HG02973 (cell line): ENCODE data around the gene HECW1.
"Not testable (repeated sequence)": the region's sequence is repeated elsewhere in the genome, so short reads cannot be mapped to it uniquely, and the experiment has no call there.

Experiments
- ATAC-seq: cut with Tn5 transposase; IDR thresholded peaks from one replicate; pipeline ENCODE4 v1.9.1; 2021; ENCODE audit warnings: moderate library complexity; ENCODE audit not compliant: unreplicated experiment

HECW1 gene

GRCh38 chr7:43302773-43303460 is 190.5 kb downstream of the HECW1 start:
- no peak for ATAC-seq

GRCh38 chr7:43303740-43304241 is 191.3 kb downstream of the HECW1 start:
- ATAC-seq, result no peak

- no peak for ATAC-seq
Observed at GRCh38 chr7:43306404-43306803, 194.0 kb downstream of the HECW1 start.

GRCh38 chr7:43307522-43307921 is 195.1 kb downstream of the HECW1 start:
- ATAC-seq, result no peak

- ATAC-seq, result no peak
Observed at GRCh38 chr7:43308913-43309705, 196.7 kb downstream of the HECW1 start.

- ATAC-seq, result no peak
Observed at GRCh38 chr7:43309706-43310022, 197.2 kb downstream of the HECW1 start.

- ATAC-seq, result no peak
Observed at GRCh38 chr7:43311052-43311451, 198.6 kb downstream of the HECW1 start.

GRCh38 chr7:43311694-43312093 is 199.2 kb downstream of the HECW1 start:
- ATAC-seq, result no peak

GRCh38 chr7:43313628-43314378 is 201.4 kb downstream of the HECW1 start:
- ATAC-seq, result no peak

- ATAC-seq, result no peak
Observed at GRCh38 chr7:43314379-43315158, 202.1 kb downstream of the HECW1 start.

- no peak for ATAC-seq
Observed at GRCh38 chr7:43317075-43317474, 204.6 kb downstream of the HECW1 start.

- no peak for ATAC-seq
Observed at GRCh38 chr7:43318188-43318770, 205.8 kb downstream of the HECW1 start.

GRCh38 chr7:43325595-43325994 is 213.1 kb downstream of the HECW1 start:
- no peak for ATAC-seq

- ATAC-seq, result no peak
Observed at GRCh38 chr7:43328336-43328735, 215.9 kb downstream of the HECW1 start.

GRCh38 chr7:43328785-43329380 is 216.4 kb downstream of the HECW1 start:
- ATAC-seq, result no peak

- ATAC-seq, result no peak
Observed at GRCh38 chr7:43332193-43332796, 219.8 kb downstream of the HECW1 start.

- ATAC-seq, result no peak
Observed at GRCh38 chr7:43337191-43337590, 224.7 kb downstream of the HECW1 start.

- ATAC-seq, result no peak
Observed at GRCh38 chr7:43337811-43338210, 225.4 kb downstream of the HECW1 start.

- no peak for ATAC-seq
Observed at GRCh38 chr7:43341132-43341531, 228.7 kb downstream of the HECW1 start.

- not testable (repeated sequence) for ATAC-seq
Observed at GRCh38 chr7:43343417-43343816, 231.0 kb downstream of the HECW1 start.
